Erythroblast (primary cell): ENCODE measurements around the gene TBX2.

Experiments used
- GATA1 ChIP-seq: IDR thresholded peaks from 2 replicates; pipeline ENCODE4 v1.6.1; 2011; ENCODE audit warnings: low read depth, mild to moderate bottlenecking, control low read depth, low read length, moderate library complexity
- POLR2A ChIP-seq: IDR thresholded peaks from 2 replicates; pipeline ENCODE4 v1.6.1; 2011; ENCODE audit warnings: mild to moderate bottlenecking, low read length

- TF ChIP-seq POLR2A, result no peak
- TF ChIP-seq GATA1, result no peak
These were observed 57.8 kb downstream of the TBX2 start for GRCh38 chr17:61457226-61457983.
